A673 (cell line): ENCODE data around the gene GSG1. TPM values are rescaled to one million over a fixed set of nuclear protein-coding genes. Genes with fewer than 3 reads are reported as not detected.

Experiments
- Bru-seq: library from RNA; stranded (reverse); fragments of 400-500 nt; gene quantifications from one replicate; lab custom pipeline; 2021; lab: Mats Ljungman, UMichigan
- BruChase-seq, 2 experiments: library from RNA; stranded (reverse); fragments of 400-500 nt; gene quantifications; one replicate each; lab custom pipeline; 2021; lab: Mats Ljungman, UMichigan
- BruUV-seq: library from RNA; stranded (reverse); fragments of 400-500 nt; replicated peaks from 2 replicates; lab custom pipeline; 2021; lab: Mats Ljungman, UMichigan
- CTCF ChIA-PET: fragments of 300-600 bp; sonication (Branson Sonifier 250); formaldehyde crosslinking; loops from one replicate; lab custom pipeline; 2022; ENCODE audit warnings: antibody characterized with exemption; lab: Charles Lee
- POLR2A ChIA-PET: fragments of 300-600 bp; sonication (Branson Sonifier 250); formaldehyde crosslinking; loops from one replicate; lab custom pipeline; 2022; ENCODE audit warnings: antibody characterized with exemption; ENCODE audit not compliant: low non-redundant PET; lab: Charles Lee
- DNase-seq: peaks from one replicate; pipeline ENCODE4 v3.0.0-alpha.2; 2015; ENCODE audit warnings: low spot score
- H3K27ac ChIP-seq: fragments of 200-600 bp; sonication (generic); 2 replicates; pipeline ENCODE4 v1.5.1; 2016; ENCODE audit warnings: mixed run types, low read depth, mild to moderate bottlenecking, mixed read lengths, antibody characterized with exemption, low read length; ENCODE audit not compliant: poor library complexity, severe bottlenecking
- H3K27me3 ChIP-seq: fragments of 200-600 bp; sonication (generic); replicated peaks from 2 replicates; pipeline ENCODE4 v1.6.1; 2017; ENCODE audit warnings: mixed run types, low read depth, mild to moderate bottlenecking, mixed read lengths, antibody characterized with exemption, low read length; ENCODE audit not compliant: insufficient read depth, poor library complexity
- H3K36me3 ChIP-seq: fragments of 200-600 bp; sonication (generic); 2 replicates; pipeline ENCODE4 v1.6.1; 2016; ENCODE audit warnings: mixed run types, mild to moderate bottlenecking, mixed read lengths, antibody characterized with exemption, low read length; ENCODE audit not compliant: insufficient read depth, poor library complexity, severe bottlenecking
- H3K4me1 ChIP-seq: fragments of 200-600 bp; sonication (generic); 2 replicates; pipeline ENCODE4 v1.6.1; 2017; ENCODE audit warnings: mixed run types, mild to moderate bottlenecking, mixed read lengths, antibody characterized with exemption, low read length; ENCODE audit not compliant: insufficient read depth, poor library complexity, severe bottlenecking
- H3K4me3 ChIP-seq: fragments of 200-600 bp; sonication (generic); 2 replicates; pipeline ENCODE4 v1.5.1; 2016; ENCODE audit warnings: low read depth, mixed run types, mild to moderate bottlenecking, mixed read lengths, low read length; ENCODE audit not compliant: poor library complexity, severe bottlenecking
- H3K9me3 ChIP-seq: fragments of 200-600 bp; sonication (generic); 2 replicates; pipeline ENCODE4 v1.6.1; 2016; ENCODE audit warnings: mixed run types, low read depth, mild to moderate bottlenecking, mixed read lengths, antibody characterized with exemption, low read length; ENCODE audit not compliant: poor library complexity, severe bottlenecking
- CTCF ChIP-seq: fragments of 300-800, 200-600 bp; sonication (generic); conservative IDR thresholded peaks from 2 replicates; pipeline ENCODE4 v1.5.1; 2017; ENCODE audit warnings: low read depth, mild to moderate bottlenecking, antibody characterized with exemption, low read length, moderate library complexity, mixed read lengths
- EZH2 ChIP-seq: fragments of 200-600 bp; sonication (generic); IDR thresholded peaks from 2 replicates; pipeline ENCODE4 v1.6.1; 2017; ENCODE audit warnings: borderline replicate concordance, low read depth, mild to moderate bottlenecking, mixed read lengths, antibody characterized with exemption, low read length; ENCODE audit not compliant: poor library complexity, severe bottlenecking
- intact Hi-C: fragments of 100-400 bp; cut with micrococcal nuclease; formaldehyde crosslinking; loops from one replicate; pipeline ENCODE4 v1.10.0; 2022; ENCODE audit not compliant: unreplicated experiment
- long read RNA-seq: library from polyadenylated mRNA; stranded (forward); transcript quantifications from one replicate; pipeline ENCODE4 v2.0.0, GENCODE V29; 2022
- total RNA-seq: library from RNA; stranded (reverse); gene quantifications from 2 replicates; pipeline ENCODE4 v1.2.3, GENCODE V29; 2021

GSG1 gene
- total RNA-seq (0.24 TPM in 1 of 2 replicates, not detected in the other), Bru-seq, nascent RNA (percentile 17 among the genes with signal in this experiment), BruChase-seq, experiment 1, labeled RNA remaining after a 2-hour chase (percentile 4 among the genes with signal in this experiment), BruChase-seq, experiment 2, labeled RNA remaining after a 6-hour chase (percentile 15 among the genes with signal in this experiment)
- long read RNA-seq, partial matches to known transcripts, result 0 of 2 reads
- long read RNA-seq, other reads (novel, unspliced or antisense), result 1 of 2 reads

DNA sequence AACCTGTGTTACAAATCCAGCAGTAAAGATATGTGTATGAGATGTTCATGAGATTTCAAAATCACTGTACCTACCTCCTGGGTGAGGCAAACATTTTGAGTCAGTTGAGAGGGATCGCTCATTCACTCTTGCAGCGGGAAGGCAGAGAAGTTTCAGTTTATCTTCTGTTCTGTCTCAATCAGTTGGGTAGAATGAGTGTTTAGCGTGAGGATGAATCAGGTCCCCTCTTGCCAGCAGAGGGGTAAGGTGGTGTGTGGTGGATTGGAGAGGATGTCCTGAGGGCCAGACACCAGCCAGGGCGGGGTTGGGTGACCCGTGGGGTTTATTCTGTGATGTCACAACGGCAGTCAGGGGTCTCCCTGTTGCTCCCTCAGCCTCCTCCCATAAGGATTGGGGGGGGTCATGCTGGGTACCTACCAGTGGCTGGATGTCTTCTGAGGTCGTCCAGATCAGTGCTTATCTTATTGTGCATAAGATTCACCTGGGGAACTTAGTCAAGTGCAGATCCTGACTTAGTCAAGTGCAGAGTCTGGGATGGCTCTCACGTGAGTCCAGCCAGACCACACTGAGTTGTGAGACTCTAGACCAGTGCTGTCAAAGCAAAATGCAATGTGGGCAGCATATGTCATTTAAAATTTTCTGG, at the start of gene GSG1:
Gene GSG1 (minus strand): TSS at position 277 of the 643 bp plus-strand sequence. CDS start 155 bp downstream, at position 122.
- Histone ChIP-seq H3K9me3 (peaks cover 6% of the 10 kb centered on the region), H3K4me3 (no peak within 1 kb of the TSS), H3K36me3 (no peaks in the 10 kb centered on the region), H3K27ac (peak within 1 kb of the TSS; percentile 91), H3K4me1 (peaks cover 31% of the 10 kb centered on the region), H3K27me3 (no peaks in the 10 kb centered on the region)
- POLR2A ChIA-PET, result no interaction called here
- intact Hi-C loops, result no loop called here
- CTCF ChIA-PET, result no interaction called here
- BruUV-seq, result no TSS peak
- no peak for DNase-seq
- TF ChIP-seq CTCF (no peak), EZH2 (no peak)

DNA sequence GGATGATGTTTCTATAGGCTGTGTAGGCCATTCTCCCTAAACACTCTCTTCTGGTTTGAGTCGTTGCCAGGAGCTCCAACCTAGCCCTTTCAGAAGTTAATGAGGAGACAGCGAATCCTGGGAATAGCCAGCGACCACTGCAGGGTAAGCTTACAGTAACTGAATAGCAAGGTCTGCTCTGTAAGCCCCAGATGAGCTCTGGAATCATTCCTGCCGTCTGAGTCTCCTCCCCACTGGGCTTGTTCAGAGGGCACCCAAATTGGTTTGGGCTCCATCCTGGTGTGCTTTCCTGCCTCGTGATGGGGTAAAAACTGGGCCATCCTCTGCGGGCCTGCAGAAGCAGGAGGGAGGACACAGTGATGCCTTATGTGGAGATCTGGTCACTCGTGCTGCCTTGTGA, 49.7 kb upstream of the GSG1 start:
- H3K27me3 ChIP-seq, result no peaks in the 10 kb centered on the region
- H3K36me3 ChIP-seq, result no peaks in the 10 kb centered on the region
- H3K27ac ChIP-seq, result no peak overlapping the region
- BruUV-seq, result no TSS peak
- ChIA-PET POLR2A (no interaction called here), CTCF (no interaction called here)
- no peak for DNase-seq
- no peak overlapping the region for H3K4me3 ChIP-seq
- no peaks in the 10 kb centered on the region for H3K9me3 ChIP-seq
- no peaks in the 10 kb centered on the region for H3K4me1 ChIP-seq
- intact Hi-C loops, result no loop called here
- no peak for TF ChIP-seq CTCF
- no peak for TF ChIP-seq EZH2

DNA sequence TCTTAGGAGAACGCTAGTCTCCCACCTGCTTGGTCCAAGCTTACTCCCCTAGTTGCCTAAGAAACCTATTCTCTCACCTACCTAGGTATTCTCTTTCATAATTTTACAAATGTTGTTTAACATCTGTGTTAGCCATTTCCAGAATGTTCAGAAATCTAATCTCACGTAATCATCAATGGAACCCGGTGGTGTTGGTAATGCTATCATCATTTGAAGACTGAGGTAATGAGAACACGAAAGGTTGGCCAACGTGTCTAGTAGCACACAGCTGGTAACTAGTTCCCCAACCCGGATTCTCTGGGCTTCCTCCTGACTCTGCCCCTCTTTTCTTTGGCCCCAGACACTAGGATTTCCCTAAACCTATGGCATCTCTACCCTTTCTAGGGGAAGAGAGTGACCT, 49.3 kb upstream of the GSG1 start:
- H3K27ac ChIP-seq, result no peak overlapping the region
- no peaks in the 10 kb centered on the region for H3K4me1 ChIP-seq
- no TSS peak for BruUV-seq
- no peaks in the 10 kb centered on the region for H3K36me3 ChIP-seq
- ChIA-PET CTCF (no interaction called here), POLR2A (no interaction called here)
- no peak for DNase-seq
- no peak overlapping the region for H3K4me3 ChIP-seq
- H3K9me3 ChIP-seq, result no peaks in the 10 kb centered on the region
- TF ChIP-seq CTCF, result no peak
- no peak for TF ChIP-seq EZH2
- H3K27me3 ChIP-seq, result no peaks in the 10 kb centered on the region
- intact Hi-C loops, result no loop called here
